ENCODE data around the gene PLCH1.
"Not testable (repeated sequence)": the region's sequence is repeated elsewhere in the genome, so short reads cannot be mapped to it uniquely, and the experiment has no call there.

DNA sequence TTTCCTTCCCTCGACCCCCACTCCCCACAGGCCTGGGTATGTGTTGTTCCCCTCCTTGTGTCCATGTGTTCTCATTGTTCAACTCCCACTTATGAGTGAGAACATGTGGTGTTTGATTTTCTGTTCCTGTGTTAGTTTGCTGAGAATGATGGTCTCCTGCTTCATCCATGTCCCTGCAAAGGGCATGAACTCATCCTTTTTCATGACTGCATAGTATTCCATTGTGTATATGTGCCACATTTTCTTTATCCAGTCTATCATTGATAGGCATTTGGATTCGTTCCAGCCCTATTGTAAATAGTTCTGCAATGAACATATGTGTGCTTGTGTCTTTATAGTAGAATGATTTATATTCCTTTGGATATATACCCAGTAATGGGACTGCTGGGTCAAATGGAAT, 350.0 kb downstream of the PLCH1 start:
- TF ChIP-seq, protein P1, sequence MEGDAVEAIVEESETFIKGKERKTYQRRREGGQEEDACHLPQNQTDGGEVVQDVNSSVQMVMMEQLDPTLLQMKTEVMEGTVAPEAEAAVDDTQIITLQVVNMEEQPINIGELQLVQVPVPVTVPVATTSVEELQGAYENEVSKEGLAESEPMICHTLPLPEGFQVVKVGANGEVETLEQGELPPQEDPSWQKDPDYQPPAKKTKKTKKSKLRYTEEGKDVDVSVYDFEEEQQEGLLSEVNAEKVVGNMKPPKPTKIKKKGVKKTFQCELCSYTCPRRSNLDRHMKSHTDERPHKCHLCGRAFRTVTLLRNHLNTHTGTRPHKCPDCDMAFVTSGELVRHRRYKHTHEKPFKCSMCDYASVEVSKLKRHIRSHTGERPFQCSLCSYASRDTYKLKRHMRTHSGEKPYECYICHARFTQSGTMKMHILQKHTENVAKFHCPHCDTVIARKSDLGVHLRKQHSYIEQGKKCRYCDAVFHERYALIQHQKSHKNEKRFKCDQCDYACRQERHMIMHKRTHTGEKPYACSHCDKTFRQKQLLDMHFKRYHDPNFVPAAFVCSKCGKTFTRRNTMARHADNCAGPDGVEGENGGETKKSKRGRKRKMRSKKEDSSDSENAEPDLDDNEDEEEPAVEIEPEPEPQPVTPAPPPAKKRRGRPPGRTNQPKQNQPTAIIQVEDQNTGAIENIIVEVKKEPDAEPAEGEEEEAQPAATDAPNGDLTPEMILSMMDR (IDR thresholded peaks at IDR 0.05): not testable (repeated sequence)
- TF ChIP-seq, protein P2, sequence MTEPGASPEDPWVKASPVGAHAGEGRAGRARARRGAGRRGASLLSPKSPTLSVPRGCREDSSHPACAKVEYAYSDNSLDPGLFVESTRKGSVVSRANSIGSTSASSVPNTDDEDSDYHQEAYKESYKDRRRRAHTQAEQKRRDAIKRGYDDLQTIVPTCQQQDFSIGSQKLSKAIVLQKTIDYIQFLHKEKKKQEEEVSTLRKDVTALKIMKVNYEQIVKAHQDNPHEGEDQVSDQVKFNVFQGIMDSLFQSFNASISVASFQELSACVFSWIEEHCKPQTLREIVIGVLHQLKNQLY (CRISPR knock-in tag; IDR thresholded peaks at IDR 0.05): not testable (repeated sequence)
- not testable (repeated sequence) for TF ChIP-seq CREB1 (CRISPR knock-in tag; IDR thresholded peaks at IDR 0.05); NFYB (CRISPR knock-in tag; conservative IDR thresholded peaks at IDR 0.05; ENCODE audit: low read depth)
- TF ChIP-seq, protein P3, sequence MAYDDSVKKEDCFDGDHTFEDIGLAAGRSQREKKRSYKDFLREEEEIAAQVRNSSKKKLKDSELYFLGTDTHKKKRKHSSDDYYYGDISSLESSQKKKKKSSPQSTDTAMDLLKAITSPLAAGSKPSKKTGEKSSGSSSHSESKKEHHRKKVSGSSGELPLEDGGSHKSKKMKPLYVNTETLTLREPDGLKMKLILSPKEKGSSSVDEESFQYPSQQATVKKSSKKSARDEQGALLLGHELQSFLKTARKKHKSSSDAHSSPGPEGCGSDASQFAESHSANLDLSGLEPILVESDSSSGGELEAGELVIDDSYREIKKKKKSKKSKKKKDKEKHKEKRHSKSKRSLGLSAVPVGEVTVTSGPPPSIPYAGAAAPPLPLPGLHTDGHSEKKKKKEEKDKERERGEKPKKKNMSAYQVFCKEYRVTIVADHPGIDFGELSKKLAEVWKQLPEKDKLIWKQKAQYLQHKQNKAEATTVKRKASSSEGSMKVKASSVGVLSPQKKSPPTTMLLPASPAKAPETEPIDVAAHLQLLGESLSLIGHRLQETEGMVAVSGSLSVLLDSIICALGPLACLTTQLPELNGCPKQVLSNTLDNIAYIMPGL (CRISPR knock-in tag; IDR thresholded peaks at IDR 0.05): not testable (repeated sequence)
